Activated gamma-delta T cell treated with Interleukin-2 at 50 U/mL for 16 hours (primary cell): Measurements from ENCODE around the gene SH3BP1.
"Not testable (repeated sequence)": the region's sequence is repeated elsewhere in the genome, so short reads cannot be mapped to it uniquely, and the experiment has no call there.

Experiments
- DNase-seq: peaks from one replicate; pipeline ENCODE4 v3.0.0-alpha.2; 2020

SH3BP1 gene

GRCh38 chr22:37680191-37680851, 40.9 kb downstream of the SH3BP1 start:
- no peak for DNase-seq

- no peak for DNase-seq
Measured at GRCh38 chr22:37681001-37681424, 41.5 kb downstream of the SH3BP1 start.

GRCh38 chr22:37681556-37682049, 42.1 kb downstream of the SH3BP1 start:
- peak; percentile 70 for DNase-seq

GRCh38 chr22:37684803-37685615, 45.5 kb downstream of the SH3BP1 start:
- DNase-seq = no peak

GRCh38 chr22:37686002-37686982, 46.8 kb downstream of the SH3BP1 start, which contains the start of gene NOL12:
Gene NOL12, plus strand, starts transcription at chr22:37686343. Its CDS starts 50 bp downstream, at chr22:37686393.
- peak; percentile 71 for DNase-seq

- DNase-seq = no peak
Measured at GRCh38 chr22:37690407-37690806, 50.9 kb downstream of the SH3BP1 start.

- DNase-seq = no peak
Measured at GRCh38 chr22:37690901-37691504, 51.5 kb downstream of the SH3BP1 start.

- DNase-seq = no peak
Measured at GRCh38 chr22:37692627-37693285, 53.3 kb downstream of the SH3BP1 start.

- DNase-seq = not testable (repeated sequence)
Measured at GRCh38 chr22:37694131-37694530, 54.7 kb downstream of the SH3BP1 start.

- not testable (repeated sequence) for DNase-seq
Measured at GRCh38 chr22:37696260-37696656, 56.8 kb downstream of the SH3BP1 start.

GRCh38 chr22:37696657-37697537, 57.4 kb downstream of the SH3BP1 start, which contains the start of gene TRIOBP:
Gene TRIOBP, plus strand, starts transcription at chr22:37697048. Its CDS starts 4,318 bp downstream, at chr22:37701366.
- DNase-seq = peak; percentile 78

- no peak for DNase-seq
Measured at GRCh38 chr22:37697538-37697835, 58.0 kb downstream of the SH3BP1 start.

GRCh38 chr22:37701141-37701786, 61.8 kb downstream of the SH3BP1 start:
- no peak for DNase-seq

GRCh38 chr22:37703906-37704305, 64.4 kb downstream of the SH3BP1 start:
- DNase-seq = no peak

GRCh38 chr22:37704645-37705044, 65.2 kb downstream of the SH3BP1 start:
- no peak for DNase-seq

- DNase-seq = no peak
Measured at GRCh38 chr22:37705205-37705604, 65.7 kb downstream of the SH3BP1 start.
